Transverse colon (tissue), 4 donors: ENCODE results near the gene ATAD3C.

Experiments
- CTCF ChIP-seq, 5 experiments: fragments of 200-600 bp in 3 of 5; fragments of 450-650 bp in 2 of 5; sonication (generic) in 3 of 5; IDR thresholded peaks; 1 replicate in 2 of 5; 2 replicates in 3 of 5; pipeline ENCODE4 v1.5.1; 2016 to 2017; ENCODE audit warnings: antibody characterized with exemption in 5 of 5, inconsistent platforms in 3 of 5, mild to moderate bottlenecking in 2 of 5, moderate library complexity in 1 of 5
- POLR2A ChIP-seq: fragments of 450-650 bp; IDR thresholded peaks from one replicate; pipeline ENCODE4 v1.6.1; 2016; ENCODE audit warnings: antibody characterized with exemption, mild to moderate bottlenecking, moderate library complexity
- POLR2AphosphoS5 ChIP-seq, 3 donors: sonication (generic); formaldehyde crosslinking; IDR thresholded peaks; one replicate each; pipeline ENCODE4 v1.6.1; 2016; ENCODE audit warnings: antibody characterized with exemption in 3 of 3

- TF ChIP-seq CTCF (IDR thresholded peaks at IDR 0.05), result no peak
- no peak for TF ChIP-seq POLR2A
- no peak for TF ChIP-seq POLR2AphosphoS5 (IDR thresholded peaks at IDR 0.05)
Measured at GRCh38 chr1:1432274-1432950, 17.1 kb upstream of the ATAD3C start.
